Stomach (tissue), 9 donors: ENCODE data around the gene GDPD2. TPM values are rescaled to one million over a fixed set of nuclear protein-coding genes. Genes with fewer than 3 reads are reported as not detected.

ENCODE experiments used
- DNase-seq, 2 donors: peaks; one replicate each; pipeline versions ENCODE4 v3.0.0 to v3.0.0-alpha.2; 2013 to 2019
- H3K27ac ChIP-seq, 5 donors: fragments of 200-600 bp in 4 of 5; sonication (generic) in 4 of 5; one replicate each; pipeline ENCODE4 v1.5.1; 2013 to 2019; ENCODE audit warnings: mild to moderate bottlenecking in 1 of 5, moderate library complexity in 1 of 5
- H3K27me3 ChIP-seq, 3 donors: fragments of 200-600 bp; sonication (generic); one replicate each; pipeline ENCODE4 v1.5.1; 2017 to 2019; ENCODE audit warnings: mixed run types in 1 of 3
- H3K36me3 ChIP-seq, 4 donors: fragments of 200-600 bp; sonication (generic); 1 replicate in 3 of 4; 2 replicates in 1 of 4; pipeline ENCODE4 v1.5.1; 2016 to 2019
- H3K4me1 ChIP-seq, 4 donors: fragments of 200-600 bp; sonication (generic); one replicate each; pipeline ENCODE4 v1.5.1; 2016 to 2019
- H3K4me3 ChIP-seq, 4 donors: fragments of 200-600 bp; sonication (generic) in 3 of 4; one replicate each; pipeline ENCODE4 v1.5.1; 2016 to 2019; ENCODE audit warnings: mild to moderate bottlenecking in 1 of 4
- H3K9me3 ChIP-seq, 4 donors: fragments of 200-600 bp; sonication (generic); one replicate each; pipeline ENCODE4 v1.5.1; 2016 to 2019
- EP300 ChIP-seq: sonication (generic); formaldehyde crosslinking; IDR thresholded peaks from one replicate; pipeline ENCODE4 v1.6.1; 2017; ENCODE audit warnings: antibody characterized with exemption
- POLR2A ChIP-seq, 4 donors: fragments of 450-650 bp; IDR thresholded peaks; one replicate each; pipeline ENCODE4 v1.6.1; 2016; ENCODE audit warnings: antibody characterized with exemption in 4 of 4, control low read depth in 2 of 4, mild to moderate bottlenecking in 1 of 4, moderate library complexity in 1 of 4
- POLR2AphosphoS5 ChIP-seq, 3 donors: sonication (generic); formaldehyde crosslinking; IDR thresholded peaks; one replicate each; pipeline ENCODE4 v1.6.1; 2016; ENCODE audit warnings: antibody characterized with exemption in 3 of 3
- WGBS, 5 donors: extraction: QIAGEN DNeasy Blood & Tissue Kit in 3 of 5; methylation state at CpG; one replicate each; pipeline versions ENCODE4 v1.1.5 to v1.1.7; 2013 to 2018; 5-methylcytosine and 5-hydroxymethylcytosine counted together
- intact Hi-C: fragments of 100-400 bp; cut with DNase I; formaldehyde crosslinking; loops from one replicate; pipeline ENCODE4 v1.15.1; 2023; ENCODE audit warnings: low total_unique reads
- polyA plus RNA-seq, 3 donors: library from polyadenylated mRNA; stranded (reverse); fragments of 200-250 nt; gene quantifications; one replicate each; pipeline ENCODE4 v1.2.3, GENCODE V29; 2013
- total RNA-seq, 5 donors: library from RNA; depleted of rRNA; stranded (reverse); fragments of >200 nt; gene quantifications; one replicate each; pipeline versions ENCODE4 v1.1.0 to v1.2.3, GENCODE V29; 2014 to 2016
- TF ChIP-seq, protein P1 (sequence below), 7 experiments: fragments of 450-650 bp in 4 of 7; fragments of 200-600 bp in 3 of 7; sonication (generic) in 3 of 7; IDR thresholded peaks; one replicate each; pipeline ENCODE4 v1.5.1; 2016 to 2019; ENCODE audit warnings: antibody characterized with exemption in 7 of 7, control low read depth in 2 of 7, mild to moderate bottlenecking in 1 of 7
- donor health status: healthy with polysubstance abuse.
- donor health status: Bipolar disorder and iron deficiency.
- donor health status: healthy.

The GDPD2 gene
- total and polyA plus RNA-seq, 8 donors = 0.18 to 18.2 (median 1.3) TPM; not detected in 5

DNA sequence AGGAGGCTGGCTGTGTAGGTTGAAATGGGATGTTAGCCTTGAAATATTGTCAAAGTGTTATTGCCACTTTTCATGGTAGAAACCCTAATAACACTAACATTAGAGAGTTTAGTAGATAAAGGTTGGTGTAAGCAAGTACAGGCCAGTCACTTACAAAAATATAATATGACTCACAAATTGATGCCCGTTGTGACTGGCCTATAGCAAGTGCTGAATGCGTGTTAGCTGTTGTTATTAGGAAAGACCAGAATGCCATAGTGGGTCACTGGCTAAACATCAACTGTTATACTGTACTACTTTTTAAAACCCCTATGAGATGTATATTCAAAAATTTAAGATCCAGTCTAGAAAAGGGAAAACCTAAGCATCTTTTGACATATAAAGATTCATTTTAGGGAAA, 20.4 kb upstream of the GDPD2 start:
- intact Hi-C loops = no loop called here
- Histone ChIP-seq H3K27me3 (no peaks in the 10 kb centered on the region), H3K27ac (no peak overlapping the region), H3K36me3 (peaks cover 0 to 3% (median 0%) of the 10 kb centered on the region in 4 donors), H3K9me3 (no peaks in the 10 kb centered on the region), H3K4me1 (no peaks in the 10 kb centered on the region), H3K4me3 (no peak overlapping the region)
- no peak for TF ChIP-seq POLR2AphosphoS5 (IDR thresholded peaks at IDR 0.05)
- TF ChIP-seq EP300 = no peak
- no peak for TF ChIP-seq POLR2A (IDR thresholded peaks at IDR 0.05)
- TF ChIP-seq, protein P1, sequence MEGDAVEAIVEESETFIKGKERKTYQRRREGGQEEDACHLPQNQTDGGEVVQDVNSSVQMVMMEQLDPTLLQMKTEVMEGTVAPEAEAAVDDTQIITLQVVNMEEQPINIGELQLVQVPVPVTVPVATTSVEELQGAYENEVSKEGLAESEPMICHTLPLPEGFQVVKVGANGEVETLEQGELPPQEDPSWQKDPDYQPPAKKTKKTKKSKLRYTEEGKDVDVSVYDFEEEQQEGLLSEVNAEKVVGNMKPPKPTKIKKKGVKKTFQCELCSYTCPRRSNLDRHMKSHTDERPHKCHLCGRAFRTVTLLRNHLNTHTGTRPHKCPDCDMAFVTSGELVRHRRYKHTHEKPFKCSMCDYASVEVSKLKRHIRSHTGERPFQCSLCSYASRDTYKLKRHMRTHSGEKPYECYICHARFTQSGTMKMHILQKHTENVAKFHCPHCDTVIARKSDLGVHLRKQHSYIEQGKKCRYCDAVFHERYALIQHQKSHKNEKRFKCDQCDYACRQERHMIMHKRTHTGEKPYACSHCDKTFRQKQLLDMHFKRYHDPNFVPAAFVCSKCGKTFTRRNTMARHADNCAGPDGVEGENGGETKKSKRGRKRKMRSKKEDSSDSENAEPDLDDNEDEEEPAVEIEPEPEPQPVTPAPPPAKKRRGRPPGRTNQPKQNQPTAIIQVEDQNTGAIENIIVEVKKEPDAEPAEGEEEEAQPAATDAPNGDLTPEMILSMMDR (IDR thresholded peaks at IDR 0.05) = no peak
- WGBS, 5 donors = 76 to 98% (median 86%) methylated on average over 2 of the region's 2 CpGs
- no peak for DNase-seq

DNA sequence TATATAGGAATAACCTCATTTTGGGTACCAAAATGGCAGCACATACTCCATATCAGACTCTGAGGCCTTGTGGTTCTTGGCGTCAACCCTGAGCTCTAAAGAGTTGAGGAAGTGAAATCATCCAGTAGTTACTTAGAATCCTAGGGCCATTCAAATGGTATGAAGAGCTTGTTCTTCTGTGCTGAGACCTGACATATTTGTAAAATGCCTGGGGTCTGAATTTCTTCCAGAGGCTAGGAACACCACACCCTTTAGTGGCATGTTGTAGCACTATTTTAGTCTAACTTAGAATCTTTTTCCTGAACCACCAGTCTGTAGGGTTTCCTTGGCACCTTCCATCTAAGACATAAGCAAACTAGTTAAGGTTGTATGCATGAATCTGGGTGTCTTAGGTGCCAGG, 18.1 kb upstream of the GDPD2 start:
- Histone ChIP-seq H3K36me3 (peaks cover 0 to 3% (median 0%) of the 10 kb centered on the region in 4 donors), H3K4me1 (no peaks in the 10 kb centered on the region), H3K27me3 (peaks cover 0 to 4% (median 0%) of the 10 kb centered on the region in 3 donors), H3K27ac (no peak overlapping the region), H3K9me3 (no peaks in the 10 kb centered on the region), H3K4me3 (no peak overlapping the region)
- 75 to 100% (median 79%) methylated on average over 1 of the region's 1 CpG for WGBS, 5 donors
- intact Hi-C loops = no loop called here
- no peak for DNase-seq
- TF ChIP-seq POLR2AphosphoS5 (IDR thresholded peaks at IDR 0.05) = no peak
- TF ChIP-seq, protein P1 (IDR thresholded peaks at IDR 0.05) = no peak
- no peak for TF ChIP-seq POLR2A (IDR thresholded peaks at IDR 0.05)
- no peak for TF ChIP-seq EP300

DNA sequence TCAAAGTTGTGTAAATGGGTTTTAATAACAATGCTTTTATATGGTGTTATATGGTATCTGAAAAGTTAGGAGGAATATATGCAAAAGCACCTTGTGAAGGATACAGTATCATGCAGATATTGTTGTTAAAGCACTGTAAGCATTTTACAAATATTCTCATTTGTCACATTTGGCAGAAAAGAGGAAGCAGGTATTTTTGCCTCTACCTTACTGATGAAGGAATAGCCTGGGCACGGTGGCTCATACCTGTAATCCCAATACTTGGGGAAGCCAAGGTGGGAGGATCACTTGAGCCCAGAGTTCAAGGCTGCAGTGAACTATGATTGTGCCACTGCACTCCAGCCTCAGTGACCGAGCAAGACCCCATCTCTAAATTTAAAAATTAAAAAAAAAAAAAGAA, 12.2 kb upstream of the GDPD2 start:
- Histone ChIP-seq H3K4me1 (no peaks in the 10 kb centered on the region), H3K9me3 (no peaks in the 10 kb centered on the region), H3K27ac (no peak overlapping the region), H3K4me3 (no peak overlapping the region), H3K27me3 (peaks cover 0 to 4% (median 0%) of the 10 kb centered on the region in 3 donors), H3K36me3 (no peaks in the 10 kb centered on the region)
- TF ChIP-seq, protein P1 (IDR thresholded peaks at IDR 0.05) = no peak
- TF ChIP-seq EP300 = no peak
- TF ChIP-seq POLR2A (IDR thresholded peaks at IDR 0.05) = no peak
- no peak for TF ChIP-seq POLR2AphosphoS5 (IDR thresholded peaks at IDR 0.05)
- DNase-seq = no peak
- intact Hi-C loops = no loop called here
- WGBS, 5 donors = 75 to 97% (median 93%) methylated on average over 2 of the region's 2 CpGs

DNA sequence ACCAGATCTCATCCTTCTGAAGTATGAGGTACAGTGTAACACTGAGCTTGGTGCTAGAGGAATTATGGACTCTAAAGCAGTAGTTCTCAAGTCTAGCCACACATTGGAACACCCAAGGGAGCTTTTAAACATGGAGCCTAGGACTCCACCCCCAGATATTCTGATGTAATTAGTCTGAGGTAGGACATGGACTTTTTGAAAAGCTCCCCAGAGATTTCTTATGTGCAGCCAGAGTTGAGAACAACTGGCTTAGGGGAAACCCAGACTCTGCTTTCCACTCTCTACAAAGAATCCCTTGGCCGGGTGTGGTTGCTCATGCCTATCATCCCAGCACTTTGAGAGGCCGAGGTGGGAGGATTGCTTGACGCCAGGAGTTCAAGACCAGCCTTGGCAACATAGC, 11.6 kb upstream of the GDPD2 start:
- no peak for DNase-seq
- H3K4me3 ChIP-seq = no peak overlapping the region
- no peaks in the 10 kb centered on the region for H3K36me3 ChIP-seq
- H3K9me3 ChIP-seq = no peaks in the 10 kb centered on the region
- no peaks in the 10 kb centered on the region for H3K4me1 ChIP-seq
- peaks cover 0 to 4% (median 0%) of the 10 kb centered on the region in 3 donors for H3K27me3 ChIP-seq
- WGBS, 5 donors = 68 to 96% (median 84%) methylated on average over 3 of the region's 3 CpGs
- no peak for TF ChIP-seq POLR2AphosphoS5 (IDR thresholded peaks at IDR 0.05)
- no peak for TF ChIP-seq POLR2A (IDR thresholded peaks at IDR 0.05)
- TF ChIP-seq, protein P1 (IDR thresholded peaks at IDR 0.05) = no peak
- TF ChIP-seq EP300 = no peak
- no peak overlapping the region for H3K27ac ChIP-seq
- intact Hi-C loops = no loop called here
